ENCODE data around the gene BORCS5. TPM values are rescaled to one million over a fixed set of nuclear protein-coding genes. Genes with fewer than 3 reads are reported as not detected.
"Not testable (repeated sequence)": the region's sequence is repeated elsewhere in the genome, so short reads cannot be mapped to it uniquely, and the experiment has no call there.

The BORCS5 gene
- total RNA-seq: 10 to 100 TPM in 6 of 9 donors, 1 to 10 TPM in 3; 8.4 to 30.1 (median 15.0) TPM
- 1 to 10 TPM; 3.6 to 8.5 (median 5.5) TPM for polyA plus RNA-seq
- long read RNA-seq, donor 1, full-length matches to known transcripts: 1 of 228 reads
- long read RNA-seq, donor 1, partial matches to known transcripts: 186 of 228 reads
- long read RNA-seq, donor 1, other reads (novel, unspliced or antisense): 41 of 228 reads
- long read RNA-seq, donor 2, full-length matches to known transcripts: 4 of 4 reads
- long read RNA-seq, donor 2, partial matches to known transcripts: 0 of 4 reads
- long read RNA-seq, donor 2, other reads (novel, unspliced or antisense): 0 of 4 reads
- long read RNA-seq, donor 3, full-length matches to known transcripts: 4 of 4 reads
- long read RNA-seq, donor 3, partial matches to known transcripts: 0 of 4 reads
- long read RNA-seq, donor 3, other reads (novel, unspliced or antisense): 0 of 4 reads
- long read RNA-seq, donor 4, full-length matches to known transcripts: 5 of 7 reads
- long read RNA-seq, donor 4, partial matches to known transcripts: 0 of 7 reads
- long read RNA-seq, donor 4, other reads (novel, unspliced or antisense): 2 of 7 reads
- long read RNA-seq, donor 5, full-length matches to known transcripts: 12 of 14 reads
- long read RNA-seq, donor 5, partial matches to known transcripts: 0 of 14 reads
- long read RNA-seq, donor 5, other reads (novel, unspliced or antisense): 2 of 14 reads
- long read RNA-seq, donor 6, full-length matches to known transcripts: 4 of 6 reads
- long read RNA-seq, donor 6, partial matches to known transcripts: 0 of 6 reads
- long read RNA-seq, donor 6, other reads (novel, unspliced or antisense): 2 of 6 reads
- long read RNA-seq, donor 7, full-length matches to known transcripts: 2 of 2 reads
- long read RNA-seq, donor 7, partial matches to known transcripts: 0 of 2 reads
- long read RNA-seq, donor 7, other reads (novel, unspliced or antisense): 0 of 2 reads
- long read RNA-seq, donor 8, partial matches to known transcripts: 0 of 1 reads
- long read RNA-seq, donor 8, other reads (novel, unspliced or antisense): 0 of 1 reads
- long read RNA-seq, donor 9, full-length matches to known transcripts: 3 of 3 reads
- long read RNA-seq, donor 9, partial matches to known transcripts: 0 of 3 reads
- long read RNA-seq, donor 9, other reads (novel, unspliced or antisense): 0 of 3 reads
- long read RNA-seq, donor 10, partial matches to known transcripts: 0 of 1 reads
- long read RNA-seq, donor 10, other reads (novel, unspliced or antisense): 0 of 1 reads

- 0 to 1% (median 1%) methylated on average over 44 to 72 of the region's 72 CpGs for WGBS, 4 donors
Observed at GRCh38 chr12:12356896-12357718, at the start of gene BORCS5. Gene BORCS5 (plus strand): TSS chr12:12357078. CDS start chr12:12357452, 374 bp downstream.

GRCh38 chr12:12310695-12311094 lies 46.2 kb upstream of the BORCS5 start:
- DNase-seq; H3K9me3 ChIP-seq (replicated peaks in 1 of 3); H3K27ac ChIP-seq; H3K27me3 ChIP-seq; intact Hi-C loops (cut with DNase I); H3K36me3 ChIP-seq (replicated peaks in 1 of 2); H3K4me3 ChIP-seq; H3K4me1 ChIP-seq (replicated peaks in 1 of 2): not testable (repeated sequence)
- WGBS, 4 donors: 77 to 94% (median 84%) methylated on average over 9 to 10 of the region's 10 CpGs

More at GRCh38 chr12:12356896-12357718, at the start of gene BORCS5:
- DNase-seq: peak; percentile 96 to 98 (median 97)
- Histone ChIP-seq H3K27ac (peak within 1 kb of the TSS; percentile 89 to 98 (median 95)), H3K4me3 (peak within 1 kb of the TSS; percentile 17 to 86 (median 50)), H3K27me3 (no peaks in the 10 kb centered on the region), H3K4me1 (replicated peaks in 1 of 2) (peaks cover 0 to 7% of the 10 kb centered on the region in 2 donors), H3K36me3 (replicated peaks in 1 of 2) (no peaks in the 10 kb centered on the region), H3K9me3 (replicated peaks in 1 of 3) (no peaks in the 10 kb centered on the region)
- intact Hi-C loops (cut with DNase I): no loop called here
- TF ChIP-seq POLR2A (IDR thresholded peaks at IDR 0.05): peak; percentile 95 to 99
- TF ChIP-seq, protein P1, sequence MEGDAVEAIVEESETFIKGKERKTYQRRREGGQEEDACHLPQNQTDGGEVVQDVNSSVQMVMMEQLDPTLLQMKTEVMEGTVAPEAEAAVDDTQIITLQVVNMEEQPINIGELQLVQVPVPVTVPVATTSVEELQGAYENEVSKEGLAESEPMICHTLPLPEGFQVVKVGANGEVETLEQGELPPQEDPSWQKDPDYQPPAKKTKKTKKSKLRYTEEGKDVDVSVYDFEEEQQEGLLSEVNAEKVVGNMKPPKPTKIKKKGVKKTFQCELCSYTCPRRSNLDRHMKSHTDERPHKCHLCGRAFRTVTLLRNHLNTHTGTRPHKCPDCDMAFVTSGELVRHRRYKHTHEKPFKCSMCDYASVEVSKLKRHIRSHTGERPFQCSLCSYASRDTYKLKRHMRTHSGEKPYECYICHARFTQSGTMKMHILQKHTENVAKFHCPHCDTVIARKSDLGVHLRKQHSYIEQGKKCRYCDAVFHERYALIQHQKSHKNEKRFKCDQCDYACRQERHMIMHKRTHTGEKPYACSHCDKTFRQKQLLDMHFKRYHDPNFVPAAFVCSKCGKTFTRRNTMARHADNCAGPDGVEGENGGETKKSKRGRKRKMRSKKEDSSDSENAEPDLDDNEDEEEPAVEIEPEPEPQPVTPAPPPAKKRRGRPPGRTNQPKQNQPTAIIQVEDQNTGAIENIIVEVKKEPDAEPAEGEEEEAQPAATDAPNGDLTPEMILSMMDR (IDR thresholded peaks at IDR 0.05): peak in 3 of 6 experiments; percentile 14 to 28 (median 14)

DNA sequence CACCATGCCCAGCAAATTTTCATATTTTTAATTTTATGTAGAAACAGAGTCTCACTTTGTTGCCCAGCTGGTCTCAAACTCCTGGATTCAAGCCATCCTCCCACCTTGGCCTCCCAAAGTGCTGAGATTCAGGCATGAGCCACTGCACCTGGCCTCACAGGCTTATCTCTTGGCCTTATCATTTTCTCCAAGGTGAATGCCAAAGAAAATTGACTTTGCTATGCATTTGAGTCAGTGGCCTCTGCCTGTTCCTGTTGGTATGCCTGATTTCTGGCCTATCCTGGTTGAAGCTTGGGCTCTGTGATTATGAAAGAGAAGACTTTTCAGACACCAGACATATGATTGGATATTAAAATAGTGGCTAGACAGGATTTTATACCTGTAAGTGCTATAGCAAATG lies 41.0 kb upstream of the BORCS5 start:
- no peaks in the 10 kb centered on the region for H3K27me3 ChIP-seq
- H3K36me3 ChIP-seq (replicated peaks in 1 of 2): no peaks in the 10 kb centered on the region
- no peaks in the 10 kb centered on the region for H3K9me3 ChIP-seq (replicated peaks in 1 of 3)
- intact Hi-C loops (cut with DNase I): no loop called here
- H3K27ac ChIP-seq: no peak overlapping the region
- no peak for DNase-seq
- TF ChIP-seq, protein P1 (IDR thresholded peaks at IDR 0.05): no peak
- no peak for TF ChIP-seq POLR2A (IDR thresholded peaks at IDR 0.05)
- no peaks in the 10 kb centered on the region for H3K4me1 ChIP-seq (replicated peaks in 1 of 2)
- no peak overlapping the region for H3K4me3 ChIP-seq
